GM19324 (cell line): ENCODE data around the gene PRSS53.
A peak's percentile ranks its signal among the peaks of the same experiment; 100 is the strongest.

Source experiments
- ATAC-seq: cut with Tn5 transposase; IDR thresholded peaks from one replicate; pipeline ENCODE4 v1.9.1; 2021; ENCODE audit warnings: mild to moderate bottlenecking, moderate library complexity; ENCODE audit not compliant: unreplicated experiment, low FRiP score

Gene PRSS53

GRCh38 chr16:31080756-31081419 lies 7.9 kb downstream of the PRSS53 start:
- ATAC-seq = no peak

GRCh38 chr16:31080035-31080629 lies 8.6 kb downstream of the PRSS53 start:
- ATAC-seq = no peak

GRCh38 chr16:31079342-31079944 lies 9.3 kb downstream of the PRSS53 start:
- no peak for ATAC-seq

GRCh38 chr16:31078597-31079341 lies 10.0 kb downstream of the PRSS53 start:
- ATAC-seq = no peak

DNA sequence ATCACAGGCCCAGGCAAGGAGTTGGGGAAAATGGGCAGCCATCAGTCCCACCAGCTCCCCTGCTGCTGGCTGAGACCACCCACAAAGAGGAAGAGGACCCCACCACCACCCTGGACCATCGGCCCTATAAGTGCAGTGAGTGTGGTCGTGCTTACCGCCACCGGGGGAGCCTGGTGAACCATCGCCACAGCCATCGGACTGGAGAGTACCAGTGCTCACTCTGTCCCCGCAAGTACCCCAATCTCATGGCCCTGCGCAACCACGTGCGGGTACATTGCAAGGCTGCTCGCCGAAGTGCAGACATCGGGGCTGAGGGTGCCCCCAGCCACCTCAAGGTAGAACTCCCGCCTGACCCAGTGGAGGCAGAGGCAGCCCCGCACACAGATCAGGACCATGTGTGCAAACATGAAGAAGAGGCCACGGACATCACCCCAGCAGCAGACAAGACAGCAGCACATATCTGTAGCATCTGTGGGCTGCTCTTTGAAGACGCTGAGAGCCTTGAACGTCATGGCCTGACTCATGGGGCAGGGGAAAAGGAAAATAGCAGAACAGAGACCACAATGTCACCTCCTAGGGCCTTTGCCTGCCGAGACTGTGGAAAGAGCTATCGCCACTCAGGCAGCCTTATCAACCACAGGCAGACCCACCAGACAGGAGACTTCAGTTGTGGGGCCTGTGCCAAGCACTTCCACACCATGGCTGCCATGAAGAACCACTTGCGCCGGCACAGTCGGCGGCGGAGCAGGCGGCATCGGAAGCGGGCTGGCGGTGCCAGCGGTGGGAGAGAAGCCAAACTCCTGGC lies 10.9 kb downstream of the PRSS53 start:
- ATAC-seq = no peak

- no peak for ATAC-seq
These were observed 11.7 kb downstream of the PRSS53 start for GRCh38 chr16:31077024-31077423.

DNA sequence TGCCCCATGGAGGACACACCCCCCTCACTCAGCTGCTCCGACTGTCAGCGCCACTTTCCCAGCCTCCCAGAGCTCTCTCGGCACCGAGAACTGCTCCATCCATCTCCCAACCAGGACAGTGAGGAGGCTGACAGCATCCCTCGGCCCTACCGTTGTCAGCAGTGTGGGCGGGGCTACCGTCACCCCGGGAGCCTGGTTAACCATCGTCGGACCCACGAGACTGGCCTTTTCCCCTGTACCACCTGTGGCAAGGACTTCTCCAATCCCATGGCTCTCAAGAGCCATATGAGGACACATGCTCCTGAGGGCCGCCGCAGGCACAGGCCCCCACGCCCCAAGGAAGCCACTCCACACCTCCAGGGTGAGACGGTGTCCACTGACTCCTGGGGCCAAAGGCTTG lies 12.4 kb downstream of the PRSS53 start:
- no peak for ATAC-seq

- no peak for ATAC-seq
These were observed 13.9 kb downstream of the PRSS53 start for GRCh38 chr16:31074814-31075183.

DNA sequence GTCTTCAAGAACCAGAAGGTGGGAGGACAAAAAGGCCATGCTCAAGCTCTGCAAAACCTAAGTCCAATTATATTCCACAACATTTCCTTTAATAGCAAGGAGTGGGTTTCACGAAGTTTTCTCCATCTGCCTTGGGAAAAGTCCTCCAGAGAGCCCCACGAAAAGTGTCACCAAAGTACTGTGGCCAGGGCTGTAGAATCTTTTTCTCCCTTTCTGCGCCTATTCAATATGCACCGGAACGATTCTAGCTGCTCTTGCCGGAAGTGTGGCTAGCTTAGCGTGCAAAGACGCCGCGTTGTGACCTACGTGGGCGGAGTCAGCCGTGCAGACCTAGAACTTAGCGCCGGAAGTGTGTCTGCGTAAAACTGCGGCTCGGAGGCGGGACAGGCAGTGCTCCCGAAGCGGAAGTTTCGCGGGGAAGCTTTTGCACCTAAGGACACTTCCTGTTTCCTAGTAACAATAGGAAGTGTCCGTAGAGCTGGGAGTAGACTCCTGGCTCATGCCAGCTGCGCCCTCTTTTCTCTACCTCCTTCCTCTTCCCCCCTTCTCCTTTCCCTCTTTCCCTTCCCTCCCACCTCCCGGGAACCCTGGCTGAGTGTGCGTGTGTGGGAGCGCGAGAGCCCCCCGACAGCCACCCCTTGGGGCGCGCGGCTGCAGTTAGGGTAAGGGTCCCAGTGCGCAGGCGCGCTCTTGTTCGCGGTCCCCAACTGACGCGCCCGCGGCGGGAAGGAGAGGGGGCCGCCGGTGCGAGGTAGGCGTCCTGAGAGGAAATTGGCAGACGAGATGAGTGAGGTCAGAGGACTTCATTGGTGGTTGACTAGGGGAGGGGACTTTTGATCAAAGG lies 14.6 kb downstream of the PRSS53 start, which contains the start of the genes ZNF646 and ZNF668:
Gene ZNF646, plus strand, starts transcription at position 453 of the 844 bp plus-strand sequence. CDS start 1,903 bp downstream, outside the sequence.
Gene ZNF668, minus strand, starts transcription at position 271 of the 844 bp plus-strand sequence. CDS start 9,781 bp downstream, outside the sequence.
- ATAC-seq = peak; percentile 81

- peak; percentile 60 for ATAC-seq
These were observed 15.4 kb downstream of the PRSS53 start for GRCh38 chr16:31073142-31073969.

- ATAC-seq = no peak
These were observed 16.1 kb downstream of the PRSS53 start for GRCh38 chr16:31072540-31073141.

DNA sequence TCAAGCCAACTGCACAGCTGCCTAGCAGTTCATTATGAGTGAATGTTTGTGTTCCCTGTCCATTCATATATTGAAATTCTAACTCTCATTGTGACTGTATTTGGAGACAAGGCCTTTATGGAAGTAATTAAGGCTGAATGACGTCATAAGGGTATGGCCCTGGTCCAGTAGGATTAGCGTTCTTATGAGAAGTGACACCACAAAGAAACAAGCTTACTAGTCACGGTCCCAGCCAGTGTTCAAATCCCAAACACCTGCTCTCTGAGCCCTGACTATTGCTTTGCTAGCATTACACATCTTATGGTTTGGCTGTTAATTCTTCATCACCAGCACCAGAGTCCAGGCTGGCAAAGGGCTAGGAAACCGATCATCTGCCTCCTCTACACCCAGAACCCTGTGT lies 16.9 kb downstream of the PRSS53 start:
- ATAC-seq = no peak

DNA sequence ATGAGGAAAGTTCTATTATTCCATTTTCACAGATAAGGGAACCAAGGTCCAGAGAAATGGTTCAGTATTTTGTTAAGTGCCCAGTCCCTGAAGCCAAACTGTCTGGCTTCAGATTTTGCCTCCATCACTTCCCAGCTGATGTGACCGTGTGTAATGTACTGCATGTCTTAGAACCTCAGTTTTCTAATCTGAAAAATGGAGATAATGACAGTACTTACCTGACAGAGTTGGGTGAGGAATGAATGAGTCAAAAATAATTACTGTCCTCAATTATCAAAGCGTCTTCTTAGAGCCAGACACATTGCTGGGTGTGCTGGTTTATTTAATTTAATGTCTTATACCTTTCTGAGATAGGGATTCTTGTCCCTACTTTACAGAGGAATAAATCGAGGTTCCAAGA lies 21.4 kb downstream of the PRSS53 start:
- ATAC-seq = no peak

- ATAC-seq = no peak
These were observed 23.8 kb downstream of the PRSS53 start for GRCh38 chr16:31064882-31065461.

DNA sequence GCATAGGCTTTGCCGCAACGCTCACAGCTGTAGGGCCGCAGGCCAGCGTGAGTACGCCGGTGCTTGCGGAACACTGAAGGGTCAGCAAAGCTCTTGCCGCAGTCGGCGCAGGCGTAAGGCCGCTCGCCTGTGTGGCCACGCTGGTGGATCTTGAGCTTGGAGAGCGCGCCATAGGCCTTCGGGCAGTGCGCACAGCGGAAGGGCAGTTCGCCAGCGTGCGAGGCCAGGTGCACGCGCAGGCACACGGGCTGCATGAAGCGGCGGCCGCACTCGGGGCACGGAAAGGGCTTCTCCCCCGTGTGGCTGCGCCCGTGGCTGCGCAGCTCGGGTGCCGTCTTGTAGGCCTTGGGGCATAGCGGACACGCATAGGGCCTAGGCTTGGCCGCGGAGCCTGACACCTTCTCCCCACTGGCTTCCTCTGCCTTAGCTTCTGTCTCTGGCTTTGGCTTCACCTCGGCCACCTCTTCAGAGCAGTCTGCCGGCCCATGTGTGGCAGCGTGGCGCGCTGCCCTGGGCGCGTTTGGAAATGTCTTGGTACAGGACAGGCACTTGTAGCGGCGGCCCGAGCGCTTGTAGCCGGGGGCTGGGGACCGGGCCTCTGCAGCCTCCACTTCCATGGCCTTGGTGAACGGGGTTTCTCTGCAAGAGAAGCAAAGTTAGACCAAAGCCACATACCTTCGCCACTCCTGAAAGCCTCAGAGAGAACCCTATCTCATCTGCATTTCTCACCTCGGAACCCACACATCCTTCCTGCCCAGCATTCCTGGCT lies 24.7 kb downstream of the PRSS53 start:
- ATAC-seq = no peak

DNA sequence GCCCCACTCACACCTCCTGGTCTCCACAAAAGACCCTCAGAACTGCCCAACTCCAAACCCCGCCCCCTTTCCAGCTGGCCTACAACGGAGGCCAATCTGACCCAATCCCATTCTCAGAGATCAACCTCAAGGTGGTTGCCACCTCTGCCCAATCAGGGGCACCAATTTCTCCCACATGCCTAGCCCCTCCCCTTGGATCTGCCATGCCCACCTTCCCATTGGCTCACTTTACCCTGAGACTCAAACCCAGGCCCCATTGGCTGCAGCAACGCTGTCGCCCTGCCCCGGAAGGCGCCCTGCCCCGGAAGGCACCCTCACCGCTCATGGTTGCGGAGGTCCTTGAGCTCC lies 25.3 kb downstream of the PRSS53 start:
- ATAC-seq = no peak

DNA sequence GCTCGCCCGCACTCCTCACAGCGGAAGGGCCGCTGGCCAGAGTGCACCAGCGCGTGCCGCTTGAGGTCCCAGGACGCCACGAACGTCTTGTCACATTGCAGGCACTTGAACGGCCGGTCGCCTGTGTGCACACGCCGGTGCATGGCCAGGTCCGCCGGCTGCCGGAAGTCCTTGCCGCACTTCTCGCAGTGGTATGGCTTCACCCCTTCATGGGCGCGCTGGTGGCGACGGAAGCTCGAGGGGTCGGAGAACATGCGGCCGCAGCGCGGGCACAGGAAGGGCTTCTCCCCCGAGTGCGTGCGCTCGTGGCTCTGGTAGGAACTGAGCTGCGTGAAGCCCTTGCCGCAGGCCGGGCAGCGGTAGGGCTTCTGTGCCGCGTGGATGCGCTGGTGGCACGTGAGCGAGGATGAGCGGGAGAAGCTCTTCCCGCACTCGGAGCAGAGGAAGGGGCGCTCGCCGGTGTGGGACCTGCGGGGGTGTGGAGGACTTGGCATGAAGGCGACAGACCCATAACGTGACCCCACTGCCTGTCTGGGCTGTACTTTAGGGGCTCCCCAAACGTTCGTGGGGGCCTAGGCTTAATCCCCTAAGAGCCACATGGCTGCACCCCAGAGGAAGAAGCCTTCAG lies 26.8 kb downstream of the PRSS53 start:
- no peak for ATAC-seq
